Posterior vena cava (tissue), 2 donors: Measurements from ENCODE around the gene TMEM267. TPM values are rescaled to one million over a fixed set of nuclear protein-coding genes. Genes with fewer than 3 reads are reported as not detected.
"Not testable (repeated sequence)": the region's sequence is repeated elsewhere in the genome, so short reads cannot be mapped to it uniquely, and the experiment has no call there.

Experiments used
- DNase-seq: peaks from one replicate; pipeline ENCODE4 v3.0.0-alpha.2; 2020; ENCODE audit warnings: low spot score
- intact Hi-C, 2 donors: fragments of 100-400 bp; cut with DNase I; formaldehyde crosslinking; loops; one replicate each; pipeline versions ENCODE4 v1.14.1 to v1.14.2; 2022 to 2023
- long read RNA-seq, 2 donors: library from polyadenylated mRNA; unstranded; transcript quantifications; one replicate each; pipeline ENCODE4 v2.0.0, GENCODE V29; 2020 to 2021
- total RNA-seq, 2 donors: library from RNA; stranded (reverse); fragmentation: NEBNext Ultra II Directional; extraction: Animal tissue kit (Norgen Biotek cat#: 25700); gene quantifications; one replicate each; pipeline ENCODE4 v1.2.1, GENCODE V29; 2021
- donor health status: DM: yes; HTN: yes; CAD: no.
- donor health status: DM: yes; HTN: yes; CAD: no.

TMEM267 gene
- 10 to 100 TPM; 13.2 to 14.6 TPM for total RNA-seq
- long read RNA-seq, donor 1, transcript TMEM267-201 (3 exons, 2,338 nt) = major isoform, 7 of 11 reads
- long read RNA-seq, donor 1, partial matches to known transcripts = 0 of 11 reads
- long read RNA-seq, donor 1, other reads (novel, unspliced or antisense) = 4 of 11 reads
- long read RNA-seq, donor 2, transcript TMEM267-201 (3 exons, 2,338 nt) = major isoform, 23 of 35 reads
- long read RNA-seq, donor 2, partial matches to known transcripts = 4 of 35 reads
- long read RNA-seq, donor 2, other reads (novel, unspliced or antisense) = 8 of 35 reads

- DNase-seq = peak; percentile 98
- intact Hi-C loops = no loop called here
Observed at GRCh38 chr5:43483298-43484105, at the start of gene TMEM267. TSS of gene TMEM267 (minus strand) at chr5:43483865. CDS start at chr5:43453969, 29,896 bp downstream.

DNA sequence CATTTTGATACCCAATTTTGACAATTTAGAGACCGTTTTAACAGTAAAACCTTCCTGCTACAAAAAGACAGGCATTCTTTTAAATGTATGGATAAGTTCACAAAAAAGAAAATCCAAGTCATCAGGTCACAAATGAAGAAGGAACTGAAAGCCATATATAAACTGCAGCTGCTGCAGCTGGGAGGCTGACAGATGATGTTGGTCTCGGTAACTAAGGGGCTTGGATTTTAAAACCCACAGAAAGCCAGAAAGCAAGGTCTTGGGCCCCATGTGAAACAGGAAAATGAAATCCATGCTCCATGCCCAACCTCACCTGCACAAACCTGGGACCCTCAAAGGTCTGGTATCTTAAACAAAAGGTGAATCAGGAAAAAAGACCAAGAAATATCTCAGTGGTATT, 47.0 kb upstream of the TMEM267 start:
- no peak for DNase-seq
- intact Hi-C loops = no loop called here

DNA sequence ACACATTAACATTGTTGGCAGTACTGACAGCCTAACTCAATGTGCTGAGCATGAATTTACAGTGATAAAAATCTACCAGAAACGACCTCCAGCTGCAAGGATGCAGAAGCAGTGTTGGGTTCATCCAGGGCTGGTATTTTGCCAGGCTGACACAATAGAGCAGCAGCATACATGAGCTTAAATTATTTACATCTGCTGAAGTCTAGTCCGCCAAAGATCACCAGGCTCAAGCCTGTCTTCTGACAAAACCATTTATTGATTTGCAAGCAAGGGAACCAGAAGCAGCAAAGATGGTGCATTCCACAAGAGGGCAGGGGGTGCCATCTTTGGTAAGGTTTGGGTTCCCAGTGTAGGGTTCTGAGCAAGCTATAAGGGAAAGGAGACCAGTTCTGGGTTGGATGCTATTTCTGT, 40.0 kb upstream of the TMEM267 start:
- intact Hi-C loops = no loop called here
- no peak for DNase-seq

DNA sequence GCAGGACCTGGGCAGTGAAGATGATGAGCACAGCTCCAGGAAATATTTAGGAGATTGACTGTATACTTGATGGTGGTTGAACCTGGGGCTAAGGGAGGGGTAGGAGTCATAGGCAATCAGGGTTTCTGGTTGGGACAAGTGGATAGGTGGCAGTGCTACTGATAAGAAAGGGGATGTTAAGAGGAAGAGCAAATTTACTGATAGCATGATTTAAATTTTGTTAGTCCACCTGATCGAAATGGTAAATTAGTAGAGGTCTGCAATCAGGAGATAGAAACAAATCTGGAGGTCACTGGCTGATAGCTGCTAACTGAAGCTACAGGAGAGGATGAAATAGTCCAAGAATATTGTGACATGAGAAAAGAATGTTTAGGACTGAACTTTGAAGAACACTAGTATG, 37.0 kb upstream of the TMEM267 start:
- intact Hi-C loops = no loop called here
- no peak for DNase-seq

GRCh38 chr5:43515678-43516048, 32.0 kb upstream of the TMEM267 start:
- intact Hi-C loops = loop anchor here in 1 of 2 donors (10.0 kb wide), 1 partner anchor 201 kb away; the partner anchor contains the start of gene HMGCS1
- no peak for DNase-seq

DNA sequence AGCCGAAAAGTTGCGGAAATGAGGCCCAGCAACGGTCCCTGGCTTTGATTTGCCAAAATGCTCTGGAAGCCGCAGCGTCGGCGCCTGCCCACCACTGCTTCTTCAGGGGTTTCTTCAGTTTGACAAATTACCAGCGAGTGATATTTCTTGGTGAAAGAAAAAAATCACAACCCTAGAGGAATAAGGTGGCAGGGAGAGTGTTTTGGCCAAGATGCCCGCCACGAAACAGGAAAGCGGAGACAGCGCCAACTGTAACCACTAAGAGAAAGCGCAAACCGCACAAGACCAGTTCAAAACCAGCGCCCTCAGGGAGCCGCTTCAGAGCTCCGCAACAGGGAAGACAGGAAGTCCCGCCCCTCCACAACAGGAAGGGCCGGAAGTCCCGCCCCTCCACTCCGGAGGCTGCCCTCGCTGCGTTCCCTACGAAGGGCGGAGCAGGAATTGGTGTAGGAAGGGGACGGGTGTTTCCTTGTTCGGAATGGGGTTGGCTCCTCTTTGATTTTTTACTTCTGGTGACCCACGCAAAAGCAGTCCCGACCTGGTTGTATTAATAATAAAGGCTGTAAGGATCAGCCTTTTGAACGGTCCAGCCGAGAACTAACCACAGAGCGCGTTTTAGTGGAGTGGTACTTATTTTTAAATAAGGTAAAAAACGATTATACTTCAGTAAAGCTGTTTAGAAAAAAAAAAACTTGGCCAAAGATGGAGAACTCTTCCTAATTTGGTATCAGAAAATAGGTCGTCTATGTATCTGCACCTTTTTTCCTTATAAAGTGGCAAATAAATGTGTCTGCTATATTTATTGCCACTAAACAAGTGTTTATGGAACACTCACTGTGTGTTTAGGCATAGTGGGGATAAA, 31.4 kb upstream of the TMEM267 start, which contains the start of gene C5orf34:
C5orf34 (minus strand) TSS at position 333 of the 862 bp plus-strand sequence. CDS start 5,809 bp downstream, outside the sequence.
- DNase-seq = peak; percentile 99
- intact Hi-C loops = loop anchor here in 1 of 2 donors (10.0 kb wide), 1 partner anchor 200 kb away; the partner anchor contains the start of gene HMGCS1

DNA sequence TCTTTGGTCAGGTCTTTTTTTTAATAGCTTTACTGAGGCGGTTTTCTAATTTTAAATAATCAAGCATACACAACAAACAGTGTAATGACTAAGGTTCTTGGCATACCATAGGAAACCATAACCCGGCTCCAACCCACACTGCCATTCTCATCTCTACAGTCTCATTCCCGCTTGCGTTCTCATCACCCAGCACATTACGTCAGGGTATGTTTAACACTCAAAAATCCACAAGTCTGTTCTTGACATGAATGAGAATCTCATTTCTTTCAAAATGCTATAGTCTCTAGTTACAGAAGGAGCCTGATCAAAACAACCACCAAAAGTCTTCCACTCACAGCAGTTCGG, 30.8 kb upstream of the TMEM267 start:
- DNase-seq = no peak
- intact Hi-C loops = loop anchor here in 1 of 2 donors (10.0 kb wide), 1 partner anchor 200 kb away; the partner anchor contains the start of gene HMGCS1

DNA sequence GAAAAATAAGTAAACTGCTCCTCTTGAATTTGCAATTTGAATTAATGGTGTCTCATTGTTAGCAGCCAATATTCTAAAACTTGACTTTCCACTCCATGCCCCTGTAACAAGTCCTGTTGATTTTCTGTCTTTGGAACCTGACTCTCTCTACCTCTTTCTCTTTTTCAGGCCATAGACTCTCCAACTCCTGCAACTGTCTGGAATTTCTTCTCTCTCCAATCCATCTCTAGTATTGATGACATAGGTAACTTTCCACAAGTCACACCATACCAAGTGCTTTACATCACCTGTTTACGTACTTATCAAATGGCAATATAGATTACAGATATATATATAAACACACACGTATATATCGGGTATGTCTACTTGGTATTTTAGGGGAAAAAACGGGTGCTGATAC, 30.4 kb upstream of the TMEM267 start:
- intact Hi-C loops = loop anchor here in 1 of 2 donors (10.0 kb wide), 1 partner anchor 199 kb away; the partner anchor contains the start of gene HMGCS1
- DNase-seq = no peak

GRCh38 chr5:43511062-43511461, 27.4 kb upstream of the TMEM267 start:
- DNase-seq = not testable (repeated sequence)
- intact Hi-C loops = loop anchor here in 1 of 2 donors (10.0 kb wide), 1 partner anchor 196 kb away; the partner anchor contains the start of gene HMGCS1

DNA sequence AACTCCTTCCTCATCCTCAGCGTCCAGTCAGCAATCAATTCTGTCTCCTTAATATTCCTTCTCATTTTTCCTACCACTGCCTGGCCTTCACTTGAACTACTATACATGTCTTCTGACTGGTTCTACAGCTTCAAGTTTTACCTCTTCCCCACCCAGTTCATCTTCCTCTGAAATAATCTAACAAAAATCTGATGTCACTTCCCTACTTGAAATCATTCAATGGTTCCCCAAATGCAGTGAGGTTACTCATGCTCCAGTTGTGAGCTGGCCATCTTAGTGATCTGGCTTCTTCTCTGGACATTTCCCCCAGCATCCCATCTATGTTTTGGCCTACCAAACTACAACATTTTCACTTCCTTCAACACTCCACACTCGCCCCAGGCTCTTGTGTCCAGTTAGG, 14.9 kb upstream of the TMEM267 start:
- DNase-seq = no peak
- intact Hi-C loops = loop anchor here in 1 of 2 donors (10.0 kb wide), 1 partner anchor 1734 kb away; no protein-coding TSS in a partner anchor

GRCh38 chr5:43497311-43498104, 13.8 kb upstream of the TMEM267 start:
- no peak for DNase-seq
- intact Hi-C loops = loop anchor here in 1 of 2 donors (10.0 kb wide), 1 partner anchor 1733 kb away; no protein-coding TSS in a partner anchor

DNA sequence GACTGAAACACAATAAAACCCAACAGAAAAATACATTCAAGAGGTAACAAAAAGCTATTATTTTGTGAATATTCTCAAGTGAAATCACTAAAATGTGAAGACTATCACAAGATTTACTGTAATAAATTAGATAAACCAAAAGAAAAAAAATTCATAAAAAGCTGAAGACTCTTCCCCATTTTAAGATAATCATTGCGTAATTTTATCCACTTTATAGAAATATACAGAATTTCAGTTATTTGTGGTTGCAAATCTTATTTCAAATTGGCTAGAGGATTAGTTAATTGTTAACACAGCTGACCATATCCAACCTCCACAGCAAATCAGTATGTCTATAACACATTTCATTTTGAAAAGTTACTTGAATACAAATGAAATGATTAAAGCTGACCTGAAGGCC, 7.7 kb upstream of the TMEM267 start:
- intact Hi-C loops = loop anchor here in 1 of 2 donors (10.0 kb wide), 1 partner anchor 1727 kb away; no protein-coding TSS in a partner anchor
- DNase-seq = no peak

DNA sequence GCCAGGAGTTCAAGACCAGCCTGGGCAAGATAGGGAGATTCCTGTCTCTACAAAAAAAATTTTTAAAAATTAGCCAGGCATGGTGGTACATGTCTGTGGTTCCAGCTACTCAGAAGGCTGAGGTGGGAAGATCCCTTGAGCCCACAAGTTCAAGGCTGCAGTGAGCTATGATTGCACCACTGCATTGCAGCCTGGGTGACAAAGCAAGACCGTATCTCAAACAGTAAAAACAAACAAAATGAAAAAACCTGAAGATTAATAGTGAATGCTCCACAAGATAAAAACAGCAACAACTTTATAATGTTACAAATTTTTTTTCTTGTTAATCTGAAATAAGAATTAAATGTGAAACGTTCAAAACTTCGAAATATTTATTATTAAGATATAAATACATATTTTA, 2.7 kb upstream of the TMEM267 start:
- intact Hi-C loops = no loop called here
- no peak for DNase-seq

GRCh38 chr5:43485406-43485805, 1.7 kb upstream of the TMEM267 start:
- intact Hi-C loops = no loop called here
- DNase-seq = no peak

DNA sequence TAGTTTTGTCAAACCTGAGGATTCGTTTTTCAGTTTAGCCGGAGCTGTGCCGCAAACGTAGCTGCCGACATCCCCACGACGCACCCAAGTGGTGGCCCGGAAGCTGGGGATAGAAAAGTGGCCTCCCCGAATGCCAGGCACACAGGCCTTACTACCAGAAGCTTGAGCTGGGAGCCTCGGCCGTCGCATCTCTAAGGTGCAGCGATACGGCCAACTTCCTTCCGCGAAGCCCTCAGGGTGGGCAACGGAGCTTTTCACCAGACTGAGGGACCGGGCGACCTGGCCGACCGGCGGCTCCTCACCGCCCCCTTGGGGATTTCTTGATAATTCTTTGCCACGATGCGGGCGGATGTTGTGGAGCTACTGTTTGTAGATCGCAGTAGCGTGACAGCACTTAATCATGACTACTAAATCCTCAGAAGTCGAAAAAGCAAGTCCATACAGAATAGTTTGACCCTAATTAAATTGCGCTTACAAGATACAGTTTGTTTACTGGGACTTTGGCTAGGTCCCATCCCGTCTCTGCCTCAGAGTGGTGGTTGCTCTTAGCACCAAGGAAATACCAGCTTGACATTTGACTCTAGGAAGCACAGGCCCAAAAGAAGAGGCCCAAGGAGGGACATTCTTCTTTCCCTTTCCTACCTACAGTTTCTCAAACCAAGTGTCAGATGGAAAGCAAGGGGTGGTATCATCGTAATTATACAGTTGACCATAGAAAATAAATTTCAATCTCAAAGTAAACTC, 613 bp upstream of the TMEM267 start:
- intact Hi-C loops = no loop called here
- peak; percentile 95 for DNase-seq

GRCh38 chr5:43482490-43483297, 971 bp downstream of the TMEM267 start:
- no peak for DNase-seq
- intact Hi-C loops = no loop called here
